GM18508 (cell line): Measurements from ENCODE around the gene SLC25A41.

Source experiments
- ATAC-seq: cut with Tn5 transposase; IDR thresholded peaks from one replicate; pipeline ENCODE4 v1.9.1; 2021; ENCODE audit warnings: moderate number of reproducible peaks; ENCODE audit not compliant: insufficient read depth, unreplicated experiment

SLC25A41 gene

DNA sequence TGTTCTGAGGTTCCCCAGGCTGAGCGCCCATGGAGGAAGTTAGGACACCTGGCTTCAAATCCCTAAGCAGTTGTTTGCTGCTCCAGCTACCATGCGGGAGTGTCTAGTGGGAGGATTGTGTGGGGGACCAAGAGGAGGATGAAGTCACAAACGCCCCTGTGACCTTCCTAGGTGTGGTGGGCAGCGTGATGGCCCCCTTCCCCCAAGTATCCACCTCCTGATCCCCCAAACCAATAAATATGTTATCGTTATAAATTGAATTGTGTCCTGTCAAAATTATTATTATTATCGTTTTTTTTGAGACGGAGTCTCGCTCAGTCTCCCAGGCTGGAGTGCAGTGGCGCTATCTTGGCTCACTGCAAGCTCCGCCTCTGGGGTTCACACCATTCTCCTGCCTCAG is at the start of gene SLC25A41:
Gene SLC25A41, minus strand, starts transcription at position 101 of the 400 bp plus-strand sequence. Its CDS starts 70 bp downstream, at position 31.
- no peak for ATAC-seq

DNA sequence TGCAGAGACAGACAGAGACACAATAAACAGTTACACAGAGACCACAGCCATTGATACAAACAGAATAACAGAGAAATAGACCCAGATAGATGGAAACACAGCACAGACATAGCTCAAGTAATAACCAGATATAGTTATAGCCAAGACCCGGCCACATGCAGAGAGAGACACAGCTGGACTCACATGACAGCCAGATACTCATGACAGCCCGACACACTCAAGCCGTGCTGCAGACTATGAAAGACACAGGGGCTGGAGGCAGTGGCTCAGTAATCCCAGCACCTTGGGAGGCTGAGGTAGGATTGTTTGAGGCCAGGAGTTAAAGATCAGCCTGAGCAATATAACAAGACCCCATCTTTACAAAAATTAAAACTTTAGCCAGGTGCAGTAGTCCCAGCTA is 49.7 kb upstream of the SLC25A41 start:
- ATAC-seq, result no peak

DNA sequence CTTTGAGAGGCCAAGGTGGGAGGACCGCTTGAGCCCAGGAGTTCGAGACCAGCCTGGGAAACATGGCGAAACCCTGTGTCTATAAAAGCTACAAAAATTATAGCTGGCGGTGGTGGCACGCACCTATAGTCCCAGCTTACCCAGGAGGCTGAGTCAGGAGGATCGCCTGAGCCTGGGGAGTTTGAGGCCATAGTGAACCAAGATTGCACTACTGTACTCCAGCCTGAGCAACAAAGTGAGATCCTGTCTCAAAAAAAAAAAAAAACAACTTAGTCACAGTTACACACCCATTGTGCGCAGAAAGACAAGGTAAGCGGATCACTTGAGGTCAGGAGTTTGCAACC is 48.8 kb upstream of the SLC25A41 start:
- no peak for ATAC-seq

- no peak for ATAC-seq
Measured at GRCh38 chr19:6481541-6482342, 48.2 kb upstream of the SLC25A41 start, which contains the start of gene DENND1C. Gene DENND1C, minus strand, starts transcription at chr19:6481787. Its CDS starts 92 bp downstream, at chr19:6481695.

DNA sequence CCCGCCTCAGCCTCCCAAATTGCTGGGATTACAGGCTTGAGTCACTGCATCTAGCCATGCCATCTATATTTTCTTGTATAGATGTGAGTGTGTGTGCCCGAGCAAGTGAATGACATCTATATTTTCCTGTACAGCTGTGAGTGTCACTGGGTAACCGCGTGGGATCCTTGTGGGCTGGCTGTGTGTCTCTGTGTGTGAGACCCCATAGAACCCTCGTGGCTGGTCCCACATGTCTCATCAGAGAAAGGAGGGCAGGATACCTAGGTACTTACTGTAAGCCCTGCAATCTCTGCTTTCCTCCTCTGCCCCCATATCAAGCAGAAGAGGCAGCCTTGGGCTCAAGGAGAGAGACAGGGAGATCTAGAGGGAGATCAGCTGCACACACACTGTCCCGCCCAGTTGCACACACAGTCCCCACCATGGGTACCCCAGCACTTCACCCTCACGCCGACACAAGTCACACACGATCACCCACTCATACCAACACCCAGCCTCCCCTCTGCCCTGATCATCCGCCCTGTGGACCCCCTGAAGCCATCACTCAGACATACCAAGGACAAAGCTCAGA is 47.4 kb upstream of the SLC25A41 start:
- no peak for ATAC-seq

DNA sequence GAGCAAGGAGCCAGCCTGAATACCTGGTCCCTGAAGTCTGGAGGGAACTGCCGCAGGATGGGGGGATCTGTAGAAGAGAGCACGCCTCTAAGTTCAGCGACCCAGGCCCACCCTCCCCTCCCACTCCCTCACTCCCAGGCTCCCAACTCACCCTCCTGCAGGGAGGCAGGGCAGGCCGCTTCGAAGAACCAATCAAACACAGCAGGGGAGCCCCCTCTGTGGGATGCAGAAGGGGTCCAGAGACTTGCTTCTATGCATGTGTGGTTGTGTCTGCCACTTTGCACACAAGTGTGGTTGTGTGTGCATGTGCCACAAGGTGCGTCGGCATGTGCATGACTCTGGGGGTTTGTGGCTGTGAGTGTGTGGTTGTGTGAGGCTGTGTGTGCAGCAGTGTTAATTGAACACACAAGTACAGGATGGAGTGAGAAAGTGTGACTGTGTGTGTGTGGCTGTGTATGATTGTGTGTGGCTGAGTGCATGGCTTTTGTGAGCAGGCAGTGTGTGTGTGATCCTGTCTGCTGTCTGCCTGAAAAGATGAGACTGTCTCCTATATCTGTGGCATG is 46.4 kb upstream of the SLC25A41 start:
- ATAC-seq, result no peak

DNA sequence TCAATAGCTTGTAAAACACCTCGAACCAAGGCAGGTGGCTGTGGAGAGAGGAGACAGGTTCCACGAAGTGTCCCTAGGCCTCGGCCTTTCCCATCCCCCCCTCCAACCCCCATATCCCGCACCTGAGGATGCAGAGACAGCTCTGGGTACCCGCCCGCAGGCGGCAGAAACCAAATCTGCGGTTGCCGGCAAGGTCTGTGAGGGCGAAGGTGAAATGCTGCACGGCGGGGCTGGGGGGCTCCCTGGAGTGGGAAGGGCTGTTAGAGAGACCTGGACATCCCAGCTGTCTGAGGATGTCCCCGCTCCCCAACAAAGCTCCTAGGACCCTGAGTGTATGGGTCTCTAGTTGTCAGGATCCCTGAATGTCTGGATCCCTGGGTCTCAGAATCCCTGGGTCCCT is 45.3 kb upstream of the SLC25A41 start:
- ATAC-seq, result no peak

GRCh38 chr19:6476896-6477431 is 43.4 kb upstream of the SLC25A41 start:
- no peak for ATAC-seq

DNA sequence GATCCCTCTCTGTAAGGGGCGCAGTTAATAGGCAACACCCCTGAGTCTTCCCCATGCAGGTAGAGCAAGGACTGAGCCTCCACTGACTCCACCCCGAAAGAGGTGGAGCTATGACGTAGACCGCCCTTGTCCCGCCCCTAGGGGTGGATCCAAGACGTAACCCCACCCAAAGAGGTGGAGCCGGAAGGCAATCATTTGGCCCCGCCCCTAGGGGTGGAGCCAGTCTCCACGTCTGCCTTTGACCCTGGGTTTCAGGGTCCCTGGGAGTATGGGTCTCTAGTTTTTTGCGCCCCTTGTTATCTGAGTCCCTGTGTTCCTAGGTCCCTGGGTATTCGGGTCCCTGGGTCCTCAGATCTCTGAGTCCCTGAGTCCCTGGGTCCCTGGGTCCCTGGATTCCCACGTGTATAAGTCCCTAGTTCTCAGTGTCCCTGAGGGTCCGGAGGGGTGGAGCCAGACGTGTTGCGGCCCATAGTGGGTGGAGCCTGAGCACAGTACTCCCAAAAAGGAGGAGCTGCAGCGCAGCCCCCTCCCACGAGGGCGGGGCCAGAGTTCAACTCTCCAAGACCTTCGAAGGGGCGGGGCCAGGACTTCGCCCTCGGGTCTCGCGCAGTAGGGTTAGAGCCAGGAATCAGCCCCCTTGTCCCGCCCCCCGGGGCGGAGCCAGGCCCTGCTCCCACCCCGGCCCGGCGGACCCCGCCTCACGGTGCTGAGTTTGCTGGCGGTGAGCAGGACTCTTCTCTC is 42.8 kb upstream of the SLC25A41 start:
- no peak for ATAC-seq

DNA sequence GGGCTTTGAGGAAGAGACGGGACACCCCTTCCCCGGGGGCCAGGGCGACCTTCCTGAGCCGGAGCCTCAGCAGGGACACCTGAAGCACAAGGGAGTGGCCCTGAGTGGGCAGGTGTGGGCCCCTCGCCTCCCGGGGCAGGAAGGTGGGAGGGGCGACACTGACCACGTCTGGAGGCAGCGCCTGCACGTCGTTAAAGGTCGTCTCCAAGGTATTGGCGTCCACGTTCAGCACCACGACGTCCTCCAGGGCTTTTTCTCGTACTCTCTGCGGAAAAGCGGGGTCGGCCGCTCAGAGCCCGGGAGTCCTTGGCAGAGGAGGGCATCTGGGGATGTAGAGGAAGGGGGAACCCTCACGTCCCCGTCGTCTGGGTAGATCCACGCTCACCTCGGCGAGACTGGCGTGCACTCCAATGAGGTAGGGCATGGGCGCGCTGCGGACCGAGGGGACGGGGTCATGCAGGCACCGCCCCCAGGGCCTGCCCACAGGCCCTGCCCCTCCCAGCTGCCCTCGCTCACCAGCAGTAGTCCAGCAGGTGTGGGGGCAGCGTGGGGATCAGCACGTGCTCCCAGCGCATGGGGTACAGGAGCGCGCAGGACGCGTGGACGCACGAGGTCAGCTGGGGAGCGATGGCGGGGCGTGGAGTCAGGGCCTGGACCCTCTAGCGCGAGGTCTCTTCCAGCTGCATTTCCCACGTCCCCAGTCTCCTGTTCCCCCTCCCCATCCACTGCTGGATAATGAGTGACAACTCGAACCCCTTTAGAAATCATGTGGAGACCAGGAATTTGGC is 42.0 kb upstream of the SLC25A41 start:
- no peak for ATAC-seq

DNA sequence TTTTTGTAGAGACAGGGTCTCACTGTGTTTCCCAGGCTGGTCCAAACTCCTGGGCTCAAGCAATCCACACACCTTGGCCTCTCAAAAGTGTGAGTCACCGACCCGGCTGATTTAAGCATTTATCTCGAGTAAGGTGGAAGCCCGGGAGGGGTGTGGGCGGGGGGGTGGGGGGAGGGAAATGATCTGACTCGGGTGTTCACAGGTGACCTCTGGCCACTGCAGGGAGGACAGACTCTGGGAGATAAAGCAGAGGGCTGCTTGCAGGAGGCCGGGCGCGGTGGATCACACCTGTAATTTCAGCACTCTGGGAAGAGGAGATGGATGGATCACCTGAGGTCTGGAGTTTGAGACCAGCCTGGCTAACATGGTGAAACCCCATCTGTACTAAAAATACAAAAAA is 40.1 kb upstream of the SLC25A41 start:
- ATAC-seq, result no peak

- ATAC-seq, result no peak
Measured at GRCh38 chr19:6472713-6473112, 39.1 kb upstream of the SLC25A41 start.

- ATAC-seq, result no peak
Measured at GRCh38 chr19:6471076-6471475, 37.5 kb upstream of the SLC25A41 start.

- ATAC-seq, result no peak
Measured at GRCh38 chr19:6470173-6470572, 36.6 kb upstream of the SLC25A41 start.

DNA sequence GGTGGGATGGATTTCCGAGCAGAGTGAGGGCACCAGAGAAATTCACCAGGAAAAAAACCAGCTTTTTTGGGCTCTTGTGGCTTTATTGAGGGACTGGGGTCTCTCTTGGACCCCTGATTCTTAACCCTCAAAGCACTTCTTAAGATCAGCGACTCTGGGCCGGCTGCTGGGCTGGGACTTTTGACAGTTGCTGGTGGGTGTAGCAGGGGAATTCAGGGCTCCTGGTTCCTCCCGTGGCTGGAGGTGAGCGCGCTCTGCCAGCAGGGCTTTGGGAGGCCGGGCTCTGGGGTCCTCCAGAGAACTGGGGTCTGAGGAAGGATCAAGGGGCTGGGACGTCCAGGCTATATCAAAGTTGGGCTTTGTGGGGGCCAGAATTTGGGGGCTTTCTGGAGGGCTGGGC is 33.8 kb upstream of the SLC25A41 start:
- ATAC-seq, result no peak

- no peak for ATAC-seq
Measured at GRCh38 chr19:6466526-6467248, 33.1 kb upstream of the SLC25A41 start.

DNA sequence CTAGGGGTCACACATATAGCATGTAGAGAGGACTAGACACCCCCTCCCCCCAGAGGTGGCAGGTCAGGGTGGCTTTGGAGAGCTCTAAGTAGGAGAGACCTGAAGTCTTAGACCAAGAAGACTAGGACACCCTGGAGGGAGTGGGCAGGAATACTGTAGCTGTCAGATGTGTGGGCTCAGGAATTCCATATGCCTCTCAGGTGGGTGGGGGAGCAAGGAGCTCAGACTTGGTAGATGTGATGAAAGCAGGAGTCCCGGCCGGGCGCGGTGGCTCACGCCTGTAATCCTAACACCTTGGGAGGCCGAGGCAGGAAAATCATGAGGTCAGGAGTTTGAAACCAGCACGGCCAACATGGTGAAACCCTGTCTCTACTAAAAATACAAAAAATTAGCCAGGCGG is 32.1 kb upstream of the SLC25A41 start:
- no peak for ATAC-seq

- ATAC-seq, result no peak
Measured at GRCh38 chr19:6465006-6465405, 31.4 kb upstream of the SLC25A41 start.

DNA sequence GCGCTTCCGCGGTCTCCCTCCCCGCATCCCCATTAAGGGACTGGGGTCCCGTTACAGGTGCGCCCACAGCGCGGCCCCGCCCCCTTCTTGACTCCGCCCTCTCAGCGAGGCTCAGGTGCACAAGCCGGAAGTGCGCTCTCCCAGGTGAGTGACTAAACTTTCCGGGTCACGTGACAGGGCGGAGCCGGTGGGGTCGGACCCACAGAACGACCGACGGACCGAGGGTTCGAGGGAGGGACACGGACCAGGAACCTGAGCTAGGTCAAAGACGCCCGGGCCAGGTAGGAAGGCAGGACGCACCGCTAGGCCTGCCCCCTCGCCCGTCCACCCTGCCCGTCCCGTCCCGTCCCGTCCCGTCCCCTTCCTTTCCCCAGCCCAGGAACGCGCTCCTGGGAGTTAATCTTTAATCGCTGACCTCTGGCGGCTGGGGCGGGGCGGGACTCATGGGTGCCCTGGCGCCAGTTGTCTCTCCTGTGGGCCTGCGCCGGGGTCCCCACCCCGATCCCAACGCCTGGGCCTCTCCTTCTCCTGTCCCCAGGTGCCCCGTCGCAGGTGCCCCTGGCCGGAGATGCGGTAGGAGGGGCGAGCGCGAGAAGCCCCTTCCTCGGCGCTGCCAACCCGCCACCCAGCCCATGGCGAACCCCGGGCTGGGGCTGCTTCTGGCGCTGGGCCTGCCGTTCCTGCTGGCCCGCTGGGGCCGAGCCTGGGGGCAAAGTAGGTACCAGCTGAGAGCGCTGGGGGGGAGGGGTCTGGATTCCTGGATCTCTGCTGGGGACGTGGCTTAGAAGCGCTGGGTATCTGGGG is 30.7 kb upstream of the SLC25A41 start, which contains the start of gene CRB3:
Gene CRB3, plus strand, starts transcription at position 202 of the 804 bp plus-strand sequence. Its CDS starts 431 bp downstream, at position 633.
- no peak for ATAC-seq
